K562 (cell line): Measurements from ENCODE around the gene CCDC70.

Source experiments
- CTCF ChIP-seq, 3 experiments: IDR thresholded peaks in 2 of 3; conservative IDR thresholded peaks in 1 of 3; 2 replicates each; pipeline ENCODE4 v1.5.1; 2011 to 2012; ENCODE audit warnings: low read length in 3 of 3, mild to moderate bottlenecking in 3 of 3, control low read depth in 2 of 3, improper control_type of control experiment in 1 of 3, inconsistent platforms in 1 of 3, low read depth in 1 of 3, mixed read lengths in 1 of 3, moderate library complexity in 1 of 3; ENCODE audit not compliant: insufficient read depth in 2 of 3
- E2F6 ChIP-seq, 2 experiments: IDR thresholded peaks; 2 replicates each; pipeline ENCODE4 v1.6.1; 2011; ENCODE audit warnings: borderline replicate concordance in 1 of 2, control low read depth in 1 of 2, low read depth in 1 of 2, low read length in 1 of 2, mild to moderate bottlenecking in 1 of 2, mixed read lengths in 1 of 2, moderate library complexity in 1 of 2; ENCODE audit not compliant: insufficient read depth in 1 of 2, insufficient read length in 1 of 2, poor library complexity in 1 of 2, severe bottlenecking in 1 of 2; ENCODE audit errors: extremely low read depth in 1 of 2
- ELF1 ChIP-seq: fragments of 200-800 bp; sonication (Bioruptor generic); IDR thresholded peaks from 2 replicates; pipeline ENCODE4 v1.6.1; 2016; ENCODE audit warnings: missing genetic modification characterization, missing compliant biosample characterization
- GTF2F1 ChIP-seq: IDR thresholded peaks from 2 replicates; pipeline ENCODE4 v1.6.1; 2011; ENCODE audit warnings: low read depth, low read length, improper control_type of control experiment
- HDGF ChIP-seq: fragments of 450-650 bp; IDR thresholded peaks from 2 replicates; pipeline ENCODE4 v1.6.1; 2016
- JUN ChIP-seq, 2 experiments: sonication (generic) in 1 of 2; formaldehyde crosslinking in 1 of 2; IDR thresholded peaks; 2 replicates each; pipeline versions ENCODE4 v1.6.1 to v1.8.0; 2012 to 2022; ENCODE audit warnings: borderline replicate concordance in 2 of 2, mild to moderate bottlenecking in 2 of 2, improper control_type of control experiment in 1 of 2, low read depth in 1 of 2, low read length in 1 of 2, missing genetic modification reagents in 1 of 2
- POLR2A ChIP-seq: fragments of 450-650 bp; conservative IDR thresholded peaks from 2 replicates; pipeline ENCODE4 v1.6.1; 2016
- SNAPC5 ChIP-seq: fragments of 250-450 bp; sonication (Bioruptor Pico); IDR thresholded peaks from 2 replicates; pipeline ENCODE4 v1.8.0; 2021; ENCODE audit warnings: moderate library complexity, mild to moderate bottlenecking, inconsistent platforms
- ZNF707 ChIP-seq: fragments of 250-450 bp; sonication (Bioruptor Pico); conservative IDR thresholded peaks from 2 replicates; pipeline ENCODE4 v1.8.0; 2022; ENCODE audit warnings: inconsistent platforms, mild to moderate bottlenecking, moderate library complexity

GRCh38 chr13:51870616-51871015 lies 8.8 kb downstream of the CCDC70 start:
- TF ChIP-seq ELF1 (no peak), HDGF (no peak), CTCF (IDR thresholded peaks at IDR 0.05 in 2 of 3, conservative IDR thresholded peaks at IDR 0.05 in 1 of 3; ENCODE audit: insufficient read depth in 2 of 3, low read depth in 1 of 3, low read length in 3 of 3) (no peak), GTF2F1 (no peak), E2F6 (IDR thresholded peaks at IDR 0.05; ENCODE audit: borderline replicate concordance in 1 of 2, extremely low read depth in 1 of 2, insufficient read depth in 1 of 2, insufficient read length in 1 of 2, low read depth in 1 of 2, low read length in 1 of 2, poor library complexity in 1 of 2, severe bottlenecking in 1 of 2) (no peak), JUN (IDR thresholded peaks at IDR 0.05; ENCODE audit: borderline replicate concordance, low read depth, low read length) (no peak), JUN (CRISPR knock-in tag; IDR thresholded peaks at IDR 0.05; ENCODE audit: borderline replicate concordance) (no peak), SNAPC5 (CRISPR knock-in tag) (no peak), POLR2A (no peak), ZNF707 (no peak)
